GM12874 (cell line): ENCODE measurements around the gene C1QTNF6.

Experiments used
- TF ChIP-seq, protein P1 (sequence below): IDR thresholded peaks from 2 replicates; pipeline ENCODE4 v1.5.1; 2011; ENCODE audit warnings: low read depth, mild to moderate bottlenecking, control low read depth, low read length, moderate library complexity; ENCODE audit not compliant: insufficient read depth

Gene C1QTNF6

DNA sequence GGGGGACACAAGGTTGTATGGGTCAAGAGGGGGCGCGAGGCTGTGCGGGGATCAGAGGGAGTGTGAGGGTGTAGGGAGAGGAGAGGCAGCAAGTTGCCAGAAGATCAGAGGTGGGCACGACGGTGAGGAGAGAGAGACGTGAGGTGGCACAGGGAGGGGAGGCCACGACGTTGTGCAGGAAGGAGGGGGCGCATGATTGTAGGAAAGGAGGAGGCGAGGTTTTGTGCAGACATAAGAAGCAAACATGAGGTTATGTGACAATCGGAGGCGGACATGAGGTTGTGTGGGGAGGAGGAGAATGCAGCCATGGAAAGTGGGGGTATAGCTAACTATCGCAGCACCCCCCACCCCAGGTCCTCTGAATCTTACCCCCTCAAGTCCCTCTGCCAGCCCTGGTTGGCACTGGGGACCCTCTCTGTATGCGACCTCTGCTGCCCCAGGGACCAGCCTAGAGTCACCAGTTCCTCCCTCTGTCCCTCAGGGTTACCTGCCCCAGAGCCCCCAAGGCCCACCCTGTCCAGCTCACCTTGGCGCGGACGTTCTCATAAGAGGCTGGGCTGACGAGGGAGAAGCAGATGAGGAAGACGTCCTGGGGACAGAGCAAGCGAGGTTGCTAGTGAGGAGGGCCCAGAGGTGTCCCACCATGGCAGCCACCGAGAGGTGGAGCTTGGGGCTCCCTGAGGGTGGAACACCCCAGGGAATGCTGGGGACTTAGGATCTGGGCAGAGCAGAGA lies 43.5 kb upstream of the C1QTNF6 start:
- TF ChIP-seq, protein P1, sequence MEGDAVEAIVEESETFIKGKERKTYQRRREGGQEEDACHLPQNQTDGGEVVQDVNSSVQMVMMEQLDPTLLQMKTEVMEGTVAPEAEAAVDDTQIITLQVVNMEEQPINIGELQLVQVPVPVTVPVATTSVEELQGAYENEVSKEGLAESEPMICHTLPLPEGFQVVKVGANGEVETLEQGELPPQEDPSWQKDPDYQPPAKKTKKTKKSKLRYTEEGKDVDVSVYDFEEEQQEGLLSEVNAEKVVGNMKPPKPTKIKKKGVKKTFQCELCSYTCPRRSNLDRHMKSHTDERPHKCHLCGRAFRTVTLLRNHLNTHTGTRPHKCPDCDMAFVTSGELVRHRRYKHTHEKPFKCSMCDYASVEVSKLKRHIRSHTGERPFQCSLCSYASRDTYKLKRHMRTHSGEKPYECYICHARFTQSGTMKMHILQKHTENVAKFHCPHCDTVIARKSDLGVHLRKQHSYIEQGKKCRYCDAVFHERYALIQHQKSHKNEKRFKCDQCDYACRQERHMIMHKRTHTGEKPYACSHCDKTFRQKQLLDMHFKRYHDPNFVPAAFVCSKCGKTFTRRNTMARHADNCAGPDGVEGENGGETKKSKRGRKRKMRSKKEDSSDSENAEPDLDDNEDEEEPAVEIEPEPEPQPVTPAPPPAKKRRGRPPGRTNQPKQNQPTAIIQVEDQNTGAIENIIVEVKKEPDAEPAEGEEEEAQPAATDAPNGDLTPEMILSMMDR = no peak

DNA sequence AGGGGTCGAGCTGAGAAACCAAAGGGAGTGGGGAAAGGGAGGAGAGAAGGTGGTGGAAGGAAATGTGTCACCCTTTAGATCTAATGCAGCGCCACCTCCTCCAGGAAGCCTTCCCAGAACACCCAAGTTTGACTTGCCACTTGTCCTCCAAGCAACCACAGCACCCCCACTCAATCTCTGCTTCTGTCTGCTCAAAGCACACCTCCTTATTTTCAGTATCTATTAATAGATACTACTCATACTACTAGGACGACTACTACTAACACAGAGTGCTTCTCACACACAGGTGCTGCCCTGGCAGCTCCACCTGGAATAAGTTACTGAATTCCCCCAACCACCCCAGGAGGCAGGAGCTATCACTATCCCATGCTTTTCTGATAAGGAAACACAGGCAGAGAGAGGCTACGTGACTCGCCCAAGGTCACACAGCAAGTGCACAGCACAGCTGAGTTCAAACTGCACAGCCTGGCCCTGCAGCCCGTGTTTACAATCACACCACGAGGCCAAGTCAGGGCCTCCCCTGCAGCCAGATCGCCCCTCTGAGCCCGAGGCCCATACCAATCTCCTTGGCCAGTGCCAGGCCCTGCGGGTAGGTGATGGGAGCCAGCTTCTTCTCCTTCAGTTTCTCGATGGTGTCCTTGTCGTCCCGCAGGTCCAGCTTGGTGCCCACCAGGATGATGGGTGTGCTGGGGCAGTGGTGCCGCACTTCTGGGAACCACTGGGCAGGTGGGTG lies 42.8 kb upstream of the C1QTNF6 start:
- TF ChIP-seq, protein P1 = no peak

DNA sequence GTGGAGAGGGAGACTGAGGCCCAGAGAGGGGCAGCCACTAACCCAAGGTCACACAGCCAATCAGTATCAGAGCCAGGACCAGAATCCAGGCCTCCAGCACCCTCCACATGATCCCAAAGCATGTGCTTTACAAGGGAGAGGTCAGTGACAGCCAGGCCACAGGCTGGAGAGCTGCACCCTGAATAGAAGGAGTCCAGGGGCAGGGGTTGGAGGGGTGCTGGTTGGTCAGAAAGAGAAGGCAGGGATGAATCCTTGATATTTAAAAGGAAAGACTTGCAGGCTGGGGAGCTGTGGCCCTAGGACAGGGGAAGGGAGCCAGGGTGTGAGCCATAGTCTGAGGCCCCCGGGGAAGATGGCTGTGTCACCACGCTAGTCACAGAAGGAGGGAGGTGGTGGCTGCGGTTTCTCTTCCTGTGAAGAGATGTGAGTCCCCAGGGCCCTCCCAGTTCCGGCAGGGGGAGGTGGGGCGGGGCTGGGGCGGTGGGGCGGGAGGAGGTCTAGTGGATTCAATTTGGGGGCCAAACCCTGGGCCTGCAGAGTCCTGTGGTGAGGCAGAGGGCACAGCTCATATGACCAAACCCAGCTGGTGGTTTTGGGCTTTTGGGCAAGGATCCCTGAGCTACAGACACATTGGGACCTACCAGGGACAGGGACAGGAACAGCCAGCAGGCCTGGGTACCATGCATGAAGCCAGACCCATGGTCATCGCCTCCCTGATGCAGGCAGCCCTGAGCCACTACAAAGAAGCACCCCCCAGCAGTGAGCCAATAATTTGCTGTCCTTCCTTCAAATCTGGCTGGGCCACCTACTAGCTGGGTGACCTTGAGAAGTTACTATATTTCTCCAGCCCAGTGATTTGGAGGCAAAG lies 42.0 kb upstream of the C1QTNF6 start:
- TF ChIP-seq, protein P1 = no peak

DNA sequence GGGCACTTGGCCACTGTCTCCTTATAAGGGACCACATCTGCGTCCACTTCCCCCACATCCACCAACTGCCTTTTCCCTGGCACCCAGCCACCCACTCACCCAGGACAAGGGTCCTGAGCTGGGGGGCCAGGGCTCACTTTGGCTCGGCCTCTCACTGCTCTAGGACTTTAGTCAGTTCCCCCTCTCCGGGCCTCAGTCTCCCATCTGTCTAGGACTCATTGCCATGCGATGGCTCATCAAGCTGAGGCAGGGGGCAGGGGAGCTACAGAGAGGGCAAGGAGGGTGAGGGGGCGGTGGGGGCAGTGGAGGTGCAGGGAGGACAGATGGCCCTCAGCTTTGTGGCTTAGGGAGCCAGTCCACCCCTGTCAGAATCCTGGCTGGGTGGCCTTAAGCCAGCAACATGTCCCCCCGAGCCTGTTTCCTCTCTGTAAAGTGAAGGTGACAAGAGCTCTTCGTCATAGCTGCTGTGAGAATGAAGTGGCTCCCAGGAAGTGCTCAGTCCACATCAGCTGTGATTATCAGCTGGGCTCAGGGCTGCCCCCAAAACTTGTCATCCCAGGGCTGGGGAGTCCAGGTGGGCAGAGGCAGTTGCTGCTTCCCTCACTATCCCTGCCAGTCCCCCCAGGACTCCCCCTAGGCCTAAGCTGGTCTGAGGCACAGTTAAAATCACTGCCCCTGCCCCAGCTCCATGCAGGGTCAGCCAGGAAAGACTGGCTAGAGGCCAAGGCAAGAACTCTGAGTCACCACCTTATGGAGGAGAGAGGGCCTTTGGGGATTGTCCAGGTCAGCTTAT lies 41.2 kb upstream of the C1QTNF6 start:
- TF ChIP-seq, protein P1 = no peak

DNA sequence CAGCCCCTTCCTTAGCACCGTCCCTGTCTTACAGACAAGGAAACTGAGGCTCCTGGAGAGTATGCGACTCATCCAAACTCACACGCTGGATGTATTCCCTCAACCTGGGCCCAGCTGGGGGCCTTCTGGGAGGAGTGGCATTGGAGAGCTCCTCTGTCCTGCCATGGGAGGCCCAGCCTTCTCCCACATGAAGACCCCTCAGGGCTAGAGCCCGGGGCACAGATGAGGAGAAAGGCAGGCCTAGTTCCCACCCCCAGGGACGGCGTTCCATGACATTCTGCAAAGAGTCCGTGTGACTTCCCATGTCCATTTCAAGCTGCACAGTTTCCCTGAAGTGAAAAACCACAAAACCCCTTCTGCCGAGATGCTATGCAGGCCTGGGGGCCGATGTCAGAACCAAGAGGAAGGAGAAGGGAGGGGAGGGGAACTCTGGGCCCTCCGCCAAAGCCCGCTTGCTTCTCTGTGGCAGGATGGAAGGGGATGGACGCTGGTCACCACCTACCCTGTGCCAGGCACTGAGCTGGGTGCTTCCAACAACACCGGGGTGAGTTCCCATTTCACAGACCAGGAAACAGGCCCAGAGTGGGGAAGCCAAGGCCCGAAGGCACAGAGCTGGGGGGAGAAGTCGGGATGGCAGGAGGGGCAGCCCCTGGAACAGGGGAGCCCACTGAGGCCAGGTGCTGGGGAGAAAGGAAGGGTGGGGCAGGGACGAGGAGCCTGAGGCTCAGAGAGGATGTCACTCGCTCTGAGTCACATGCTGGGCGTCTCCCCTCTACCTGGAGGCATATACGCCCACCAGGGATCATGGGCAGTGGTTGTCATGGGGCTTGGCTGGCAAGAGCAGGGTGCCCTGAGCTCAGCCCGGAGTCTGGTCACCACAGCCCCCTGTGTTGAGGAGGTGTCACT lies 40.3 kb upstream of the C1QTNF6 start:
- TF ChIP-seq, protein P1 = no peak

DNA sequence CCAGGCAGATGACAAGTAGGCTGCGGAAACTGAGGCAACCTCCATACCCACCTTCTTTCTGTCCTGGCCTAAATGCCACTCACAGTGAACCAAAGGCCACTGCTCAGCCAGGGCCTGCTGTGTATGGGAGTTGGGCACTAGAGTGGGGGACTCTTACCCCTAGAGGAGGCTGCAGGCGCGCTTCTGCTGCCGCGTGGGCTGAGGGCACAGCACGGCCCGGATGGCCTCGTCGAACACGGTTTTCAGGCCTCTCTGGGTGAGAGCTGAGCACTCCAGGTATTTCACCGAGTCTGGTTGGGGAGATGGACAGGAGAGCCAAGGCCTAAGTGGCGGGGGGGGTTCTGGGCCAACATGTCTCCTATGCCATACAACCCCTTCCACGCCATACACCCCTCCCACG lies 38.5 kb upstream of the C1QTNF6 start:
- TF ChIP-seq, protein P1 = no peak
